ENCODE results near the gene CHST11.

CHST11 gene

DNA sequence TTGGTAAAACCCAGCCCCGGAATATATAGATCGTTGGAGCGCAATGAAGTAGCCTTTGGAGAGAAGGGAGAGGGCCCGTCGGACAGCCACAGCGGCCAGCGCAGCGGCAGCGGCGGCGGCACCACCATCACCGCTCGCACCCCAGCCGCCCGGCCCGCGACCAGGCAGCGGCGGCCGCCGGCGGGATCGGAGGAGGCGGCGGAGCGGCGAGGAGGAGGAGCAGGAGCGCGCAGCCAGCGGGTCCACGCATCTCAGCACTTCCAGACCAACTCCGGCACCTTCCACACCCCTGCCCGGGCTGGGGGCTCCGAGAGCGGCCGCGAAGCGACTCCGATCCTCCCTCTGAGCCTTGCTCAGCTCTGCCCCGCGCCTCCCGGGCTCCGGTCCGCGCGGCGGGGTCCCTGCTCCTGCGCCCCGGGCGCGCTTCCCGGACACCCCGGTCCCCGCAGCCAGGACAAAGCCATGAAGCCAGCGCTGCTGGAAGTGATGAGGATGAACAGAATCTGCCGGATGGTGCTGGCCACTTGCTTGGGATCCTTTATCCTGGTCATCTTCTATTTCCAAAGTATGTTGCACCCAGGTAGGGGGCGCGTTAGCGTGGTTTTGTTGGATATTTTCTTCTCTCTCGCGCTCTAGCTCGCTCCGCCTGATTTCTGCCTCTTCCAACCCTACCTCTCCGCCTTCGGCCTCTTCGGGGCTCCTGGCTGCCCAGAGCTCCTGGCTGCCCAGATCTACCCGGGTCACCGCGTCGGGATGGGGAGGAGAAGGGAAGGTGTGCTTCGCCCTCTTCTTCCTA lies 400 bp downstream of the CHST11 start (continued):
- no peak for TF ChIP-seq ZNF544 (tag by site-specific recombination; IDR thresholded peaks at IDR 0.05)
- peak; percentile 72; the same call in 1 of the 2 replicates for TF ChIP-seq ZNF2 (tag by site-specific recombination; IDR thresholded peaks at IDR 0.05)
- TF ChIP-seq ZNF248 (tag by site-specific recombination; IDR thresholded peaks at IDR 0.05): no peak
- TF ChIP-seq YY2 (tag by site-specific recombination; IDR thresholded peaks at IDR 0.05): no peak
- no peak for TF ChIP-seq ZFP69B (tag by site-specific recombination; IDR thresholded peaks at IDR 0.05)
- TF ChIP-seq, protein P1, sequence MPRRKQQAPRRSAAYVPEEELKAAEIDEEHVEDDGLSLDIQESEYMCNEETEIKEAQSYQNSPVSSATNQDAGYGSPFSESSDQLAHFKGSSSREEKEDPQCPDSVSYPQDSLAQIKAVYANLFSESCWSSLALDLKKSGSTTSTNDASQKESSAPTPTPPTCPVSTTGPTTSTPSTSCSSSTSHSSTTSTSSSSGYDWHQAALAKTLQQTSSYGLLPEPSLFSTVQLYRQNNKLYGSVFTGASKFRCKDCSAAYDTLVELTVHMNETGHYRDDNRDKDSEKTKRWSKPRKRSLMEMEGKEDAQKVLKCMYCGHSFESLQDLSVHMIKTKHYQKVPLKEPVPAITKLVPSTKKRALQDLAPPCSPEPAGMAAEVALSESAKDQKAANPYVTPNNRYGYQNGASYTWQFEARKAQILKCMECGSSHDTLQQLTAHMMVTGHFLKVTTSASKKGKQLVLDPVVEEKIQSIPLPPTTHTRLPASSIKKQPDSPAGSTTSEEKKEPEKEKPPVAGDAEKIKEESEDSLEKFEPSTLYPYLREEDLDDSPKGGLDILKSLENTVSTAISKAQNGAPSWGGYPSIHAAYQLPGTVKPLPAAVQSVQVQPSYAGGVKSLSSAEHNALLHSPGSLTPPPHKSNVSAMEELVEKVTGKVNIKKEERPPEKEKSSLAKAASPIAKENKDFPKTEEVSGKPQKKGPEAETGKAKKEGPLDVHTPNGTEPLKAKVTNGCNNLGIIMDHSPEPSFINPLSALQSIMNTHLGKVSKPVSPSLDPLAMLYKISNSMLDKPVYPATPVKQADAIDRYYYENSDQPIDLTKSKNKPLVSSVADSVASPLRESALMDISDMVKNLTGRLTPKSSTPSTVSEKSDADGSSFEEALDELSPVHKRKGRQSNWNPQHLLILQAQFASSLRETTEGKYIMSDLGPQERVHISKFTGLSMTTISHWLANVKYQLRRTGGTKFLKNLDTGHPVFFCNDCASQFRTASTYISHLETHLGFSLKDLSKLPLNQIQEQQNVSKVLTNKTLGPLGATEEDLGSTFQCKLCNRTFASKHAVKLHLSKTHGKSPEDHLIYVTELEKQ (tag by site-specific recombination; IDR thresholded peaks at IDR 0.05; ENCODE audit: borderline replicate concordance): no peak
- peak; percentile 9; the same call in 1 of the 2 replicates for TF ChIP-seq IKZF3 (tag by site-specific recombination; IDR thresholded peaks at IDR 0.05)
- no peak for TF ChIP-seq ZNF239 (tag by site-specific recombination; IDR thresholded peaks at IDR 0.05)
- no peak for TF ChIP-seq ZNF292 (tag by site-specific recombination; IDR thresholded peaks at IDR 0.05; ENCODE audit: borderline replicate concordance, low read depth)
- TF ChIP-seq KLF10 (tag by site-specific recombination; IDR thresholded peaks at IDR 0.05): no peak
- TF ChIP-seq SCRT2 (tag by site-specific recombination; IDR thresholded peaks at IDR 0.05): no peak
- TF ChIP-seq ZFP37 (tag by site-specific recombination; IDR thresholded peaks at IDR 0.05): peak; percentile 31; the same call in 1 of the 2 replicates
- TF ChIP-seq ZNF660 (tag by site-specific recombination; IDR thresholded peaks at IDR 0.05): no peak
- no peak for TF ChIP-seq HOXD13 (CRISPR knock-in tag; IDR thresholded peaks at IDR 0.05; ENCODE audit: borderline replicate concordance)
- 0 out of 2 replicates have a peak, but pooled peaks have one; percentile 38 for TF ChIP-seq ZNF561 (tag by site-specific recombination; IDR thresholded peaks at IDR 0.05; ENCODE audit: borderline replicate concordance)
- TF ChIP-seq ZNF549 (tag by site-specific recombination; IDR thresholded peaks at IDR 0.05): no peak
- no peak for TF ChIP-seq ZNF19 (tag by site-specific recombination; IDR thresholded peaks at IDR 0.05; ENCODE audit: low read depth)
- TF ChIP-seq, protein P2, sequence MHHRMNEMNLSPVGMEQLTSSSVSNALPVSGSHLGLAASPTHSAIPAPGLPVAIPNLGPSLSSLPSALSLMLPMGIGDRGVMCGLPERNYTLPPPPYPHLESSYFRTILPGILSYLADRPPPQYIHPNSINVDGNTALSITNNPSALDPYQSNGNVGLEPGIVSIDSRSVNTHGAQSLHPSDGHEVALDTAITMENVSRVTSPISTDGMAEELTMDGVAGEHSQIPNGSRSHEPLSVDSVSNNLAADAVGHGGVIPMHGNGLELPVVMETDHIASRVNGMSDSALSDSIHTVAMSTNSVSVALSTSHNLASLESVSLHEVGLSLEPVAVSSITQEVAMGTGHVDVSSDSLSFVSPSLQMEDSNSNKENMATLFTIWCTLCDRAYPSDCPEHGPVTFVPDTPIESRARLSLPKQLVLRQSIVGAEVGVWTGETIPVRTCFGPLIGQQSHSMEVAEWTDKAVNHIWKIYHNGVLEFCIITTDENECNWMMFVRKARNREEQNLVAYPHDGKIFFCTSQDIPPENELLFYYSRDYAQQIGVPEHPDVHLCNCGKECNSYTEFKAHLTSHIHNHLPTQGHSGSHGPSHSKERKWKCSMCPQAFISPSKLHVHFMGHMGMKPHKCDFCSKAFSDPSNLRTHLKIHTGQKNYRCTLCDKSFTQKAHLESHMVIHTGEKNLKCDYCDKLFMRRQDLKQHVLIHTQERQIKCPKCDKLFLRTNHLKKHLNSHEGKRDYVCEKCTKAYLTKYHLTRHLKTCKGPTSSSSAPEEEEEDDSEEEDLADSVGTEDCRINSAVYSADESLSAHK (tag by site-specific recombination; IDR thresholded peaks at IDR 0.05): no peak
- TF ChIP-seq ZXDB (tag by site-specific recombination; IDR thresholded peaks at IDR 0.05): 0 out of 2 replicates have a peak, but pooled peaks have one; percentile 16
- TF ChIP-seq ZNF146 (tag by site-specific recombination; IDR thresholded peaks at IDR 0.05): peak; percentile 49
- TF ChIP-seq ZSCAN18 (tag by site-specific recombination; IDR thresholded peaks at IDR 0.05): no peak
- TF ChIP-seq ZNF768 (tag by site-specific recombination; IDR thresholded peaks at IDR 0.05): no peak
- TF ChIP-seq ZNF133 (tag by site-specific recombination; IDR thresholded peaks at IDR 0.05): no peak
- 0 out of 2 replicates have a peak, but pooled peaks have one; percentile 2 for TF ChIP-seq ZNF843 (tag by site-specific recombination; IDR thresholded peaks at IDR 0.05)
- no peak for TF ChIP-seq ZBTB7A (tag by site-specific recombination; IDR thresholded peaks at IDR 0.05; ENCODE audit: low read depth)
- 0 out of 2 replicates have a peak, but pooled peaks have one; percentile 44 for TF ChIP-seq PBX3 (CRISPR knock-in tag; IDR thresholded peaks at IDR 0.05)
- no peak for TF ChIP-seq ZNF274 (IDR thresholded peaks at IDR 0.05; ENCODE audit: low read length)
- no peak for TF ChIP-seq ZNF274 (tag by site-specific recombination; IDR thresholded peaks at IDR 0.05; ENCODE audit: borderline replicate concordance)
- TF ChIP-seq ZNF791 (tag by site-specific recombination; IDR thresholded peaks at IDR 0.05): no peak
- no peak for TF ChIP-seq ZNF585B (tag by site-specific recombination; IDR thresholded peaks at IDR 0.05)
- no peak for TF ChIP-seq ZNF626 (tag by site-specific recombination; IDR thresholded peaks at IDR 0.05)

Measured in HEK293 (cell line).